ENCODE data around the gene UTP11. TPM values are rescaled to one million over a fixed set of nuclear protein-coding genes. Genes with fewer than 3 reads are reported as not detected.

Gene UTP11
- total and polyA plus RNA-seq, 2 of the 8 experiments (the other 6 are each of a cell fraction or from before 2014, with no cell fraction given) = 19.5 to 60.5 TPM

DNA sequence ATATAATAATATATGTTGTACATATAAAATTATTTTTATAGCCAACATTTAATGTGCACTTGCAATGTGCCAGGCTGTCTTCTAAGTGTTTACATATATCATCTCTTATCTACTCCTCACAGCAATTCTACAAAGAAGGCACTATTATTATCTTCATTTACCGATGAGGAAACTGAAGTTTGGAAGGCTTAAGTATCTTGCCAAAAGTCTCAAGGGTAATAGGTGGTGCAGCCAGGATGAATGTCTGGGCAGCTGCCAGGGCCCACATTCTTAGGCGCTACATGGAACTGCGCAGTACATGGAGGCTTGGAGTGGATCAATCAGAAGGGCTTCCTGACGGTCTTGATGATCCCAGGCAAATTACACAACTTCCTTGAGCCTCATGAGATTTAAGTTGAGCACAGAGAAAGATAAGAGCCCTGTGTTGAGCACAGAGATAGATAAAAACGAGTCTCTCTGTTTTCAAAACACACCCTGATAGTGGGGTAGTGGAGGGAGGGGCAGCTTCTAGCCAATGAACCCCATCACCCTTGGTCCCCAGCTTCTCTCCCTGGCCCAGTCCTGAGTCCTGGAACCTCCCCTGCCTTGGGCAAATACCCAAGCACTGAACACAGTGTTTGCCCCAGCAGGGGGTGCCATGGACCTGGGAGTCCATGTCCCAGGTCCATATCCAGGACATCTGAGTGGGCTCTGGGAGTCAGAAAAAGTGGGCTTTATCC is 24.8 kb downstream of the UTP11 start:
- no peak for FAIRE-seq

More for the DNA sequence above, 24.8 kb downstream of the UTP11 start:
- H2BK12ac ChIP-seq (ENCODE audit: low read depth, low read length) = no peak overlapping the region
- H2BK5ac ChIP-seq (ENCODE audit: low read depth, low read length) = no peak overlapping the region
- no peaks in the 10 kb centered on the region for H3K36me3 ChIP-seq (ENCODE audit: control insufficient read depth in 2 of 4, insufficient read depth in 4 of 4, low read length in 3 of 4)
- H4K5ac ChIP-seq (ENCODE audit: insufficient read length, low read depth, low read length) = no peak overlapping the region
- 87% methylated on average over 5 of the region's 5 CpGs; no CpG with 5 or more reads in 1 of the 2 experiments for WGBS, 2 experiments (ENCODE audit: extremely low coverage in 1 of 2, insufficient coverage in 1 of 2, insufficient read length in 1 of 2, insufficient replicate concordance in 2 of 2, low coverage in 1 of 2, low lambda C conversion rate in 2 of 2, missing lambda C conversion rate in 1 of 2)
- ChIA-PET POLR2A (ENCODE audit: partially characterized antibody) (interaction anchor here (1.1 to 7.6 kb wide), 3 partner anchors 9 to 445 kb away, joined by 3 to 59 read pairs (median 3); no protein-coding TSS in a partner anchor), CTCF (ENCODE audit: partially characterized antibody) (interaction anchor here (0.9 to 5.8 kb wide), 8 partner anchors 11 to 800 kb away, joined by 3 to 32 read pairs (median 6); no protein-coding TSS in a partner anchor)
- no peak overlapping the region for H3K4me3 ChIP-seq (ENCODE audit: extremely low read depth in 1 of 4, insufficient read depth in 2 of 4, low read depth in 3 of 4, low read length in 4 of 4)
- no peak overlapping the region for H3K18ac ChIP-seq (ENCODE audit: extremely low read depth, low read length)
- no peaks in the 10 kb centered on the region for H3K79me1 ChIP-seq (ENCODE audit: low read depth, low read length)
- no peak overlapping the region for H3K14ac ChIP-seq (ENCODE audit: insufficient read length)
- no peak overlapping the region for H2BK15ac ChIP-seq (ENCODE audit: low read length)
- H3K79me2 ChIP-seq (ENCODE audit: control insufficient read depth in 1 of 2, insufficient read depth in 2 of 2, low read length in 2 of 2) = no peaks in the 10 kb centered on the region
- no peak for DNase-seq (ENCODE audit: low read depth in 1 of 2, low spot score in 2 of 2)
- H2BK120ac ChIP-seq (replicated peaks; ENCODE audit: low read depth, low read length) = no peak overlapping the region
- no peak overlapping the region for H2BK20ac ChIP-seq (ENCODE audit: low read length)
- H4K91ac ChIP-seq (replicated peaks; ENCODE audit: insufficient read length, low read length) = no peak overlapping the region
- H2AFZ ChIP-seq (ENCODE audit: low read length) = no peak overlapping the region
- no peaks in the 10 kb centered on the region for H4K20me1 ChIP-seq (replicated peaks in 1 of 2; ENCODE audit: control insufficient read depth in 1 of 2, insufficient read depth in 2 of 2, low read length in 2 of 2)
- no peak overlapping the region for H3K4ac ChIP-seq (replicated peaks; ENCODE audit: insufficient read length, low read depth, low read length)
- no peak overlapping the region for H3K27ac ChIP-seq (ENCODE audit: low read depth, low read length)
- H3K9ac ChIP-seq (replicated peaks in 1 of 4; ENCODE audit: extremely low read depth in 1 of 4, low read depth in 3 of 4, low read length in 3 of 4) = no peak overlapping the region
- no peaks in the 10 kb centered on the region; a peak in 2 of 7 replicates for H3K4me1 ChIP-seq (replicated peaks in 1 of 4; ENCODE audit: control insufficient read depth in 3 of 4, insufficient read depth in 4 of 4, low read length in 3 of 4)
- no peak overlapping the region for H4K8ac ChIP-seq (ENCODE audit: extremely low read depth, insufficient read depth, low read length)
- H3K23ac ChIP-seq (ENCODE audit: insufficient read length) = no peak overlapping the region
- no peak overlapping the region for H3K56ac ChIP-seq (replicated peaks; ENCODE audit: insufficient read length, low read depth, low read length)
- no peaks in the 10 kb centered on the region for H3K27me3 ChIP-seq (replicated peaks in 1 of 4; ENCODE audit: control insufficient read depth in 3 of 4, extremely low read depth in 1 of 4, insufficient read depth in 3 of 4, low read length in 3 of 4)
- TF ChIP-seq RNF2 (IDR thresholded peaks at IDR 0.05; ENCODE audit: borderline replicate concordance, low read depth, low read length, missing control alignments, poor library complexity, severe bottlenecking) = no peak
- no peak for TF ChIP-seq JUND (IDR thresholded peaks at IDR 0.05; ENCODE audit: low read length)
- peak in 1 of 2 experiments; percentile 37; a peak in 2 of 4 replicates for TF ChIP-seq RAD21 (IDR thresholded peaks at IDR 0.05 in 1 of 2, conservative IDR thresholded peaks at IDR 0.05 in 1 of 2; ENCODE audit: low read depth in 2 of 2, low read length in 2 of 2)
- no peak for TF ChIP-seq BACH1 (IDR thresholded peaks at IDR 0.05; ENCODE audit: low read length)
- H2AK5ac ChIP-seq (ENCODE audit: low read depth, low read length) = no peak overlapping the region
- no peaks in the 10 kb centered on the region; a peak in 1 of 4 replicates for H3K9me3 ChIP-seq (ENCODE audit: insufficient read depth in 2 of 2, low read depth in 1 of 2, low read length in 1 of 2)
- H3K23me2 ChIP-seq (ENCODE audit: low read depth, low read length) = peaks cover 2% of the 10 kb centered on the region; the same call in 1 of the 2 replicates
- H3K4me2 ChIP-seq (ENCODE audit: insufficient read depth in 1 of 2, low read depth in 2 of 2, low read length in 2 of 2) = no peak overlapping the region
